IMR-90 (cell line): ENCODE data around the gene ETV7. TPM values are rescaled to one million over a fixed set of nuclear protein-coding genes. Genes with fewer than 3 reads are reported as not detected.
A peak's percentile ranks its signal among the peaks of the same experiment; 100 is the strongest.

ENCODE experiments used
- ATAC-seq: fragments of 200-7000 bp; cut with Tn5 transposase; 2 replicates; pipeline ENCODE4 v1.9.1; 2020; ENCODE audit warnings: low read depth, mild to moderate bottlenecking, moderate library complexity
- BruUV-seq: library from RNA; stranded (reverse); fragments of 400-500 nt; replicated peaks from 2 replicates; lab custom pipeline; 2021; lab: Mats Ljungman, UMichigan
- CTCF ChIA-PET: fragments of 300-600 bp; formaldehyde crosslinking; extraction: SDS; loops from one replicate; lab custom pipeline; 2021; ENCODE audit warnings: antibody characterized with exemption; lab: Yijun Ruan, JAX
- POLR2A ChIA-PET: fragments of 300-600 bp; sonication (Branson Sonifier 250); formaldehyde crosslinking; loops from one replicate; lab custom pipeline; 2022; ENCODE audit warnings: antibody characterized with exemption; ENCODE audit not compliant: unreplicated experiment; lab: Charles Lee
- DNase-seq: peaks from one replicate; pipeline ENCODE4 v3.0.0; 2013
- H2AFZ ChIP-seq: replicated peaks from 2 replicates; pipeline ENCODE3; 2013; ENCODE audit warnings: low read length, mild to moderate bottlenecking; ENCODE audit not compliant: poor library complexity
- H2AK5ac ChIP-seq: 2 replicates; pipeline ENCODE4 v1.6.1; 2013; ENCODE audit warnings: low read depth, low read length, inconsistent platforms
- H2AK9ac ChIP-seq: replicated peaks from 2 replicates; pipeline ENCODE3; 2013; ENCODE audit warnings: mild to moderate bottlenecking, low read depth, low read length, moderate library complexity; ENCODE audit not compliant: poor library complexity
- H2BK120ac ChIP-seq: 2 replicates; pipeline ENCODE4 v1.6.1; 2013; ENCODE audit warnings: low read depth, low read length, inconsistent platforms
- H2BK15ac ChIP-seq: 3 replicates; pipeline ENCODE4 v1.6.1; 2013; ENCODE audit warnings: low read depth, low read length, inconsistent platforms
- H2BK20ac ChIP-seq: 2 replicates; pipeline ENCODE4 v1.6.1; 2013; ENCODE audit warnings: low read depth, mild to moderate bottlenecking, inconsistent platforms, low read length, moderate library complexity
- H2BK5ac ChIP-seq: 2 replicates; pipeline ENCODE4 v1.6.1; 2013; ENCODE audit warnings: mild to moderate bottlenecking, low read depth, low read length, inconsistent platforms; ENCODE audit not compliant: poor library complexity, severe bottlenecking
- H3K14ac ChIP-seq: replicated peaks from 2 replicates; pipeline ENCODE4 v1.6.1; 2013; ENCODE audit warnings: low read depth, low read length, inconsistent platforms
- H3K18ac ChIP-seq: 2 replicates; pipeline ENCODE4 v1.6.1; 2013; ENCODE audit warnings: low read depth, low read length, control low read depth
- H3K23ac ChIP-seq: 2 replicates; pipeline ENCODE4 v1.6.1; 2013; ENCODE audit warnings: low read depth, low read length, inconsistent platforms
- H3K27ac ChIP-seq: 2 replicates; pipeline ENCODE4 v1.5.1; 2013; ENCODE audit warnings: mild to moderate bottlenecking, control low read depth, low read length; ENCODE audit not compliant: insufficient read depth
- H3K27me3 ChIP-seq: 2 replicates; pipeline ENCODE4 v1.6.1; 2013; ENCODE audit warnings: low read length; ENCODE audit not compliant: control insufficient read depth, insufficient read depth
- H3K36me3 ChIP-seq: 2 replicates; pipeline ENCODE4 v1.6.1; 2013; ENCODE audit warnings: low read length, mixed read lengths; ENCODE audit not compliant: control insufficient read depth, insufficient read depth
- H3K4ac ChIP-seq: 2 replicates; pipeline ENCODE4 v1.6.1; 2013; ENCODE audit warnings: low read depth, low read length, inconsistent platforms
- H3K4me1 ChIP-seq: 2 replicates; pipeline ENCODE4 v1.6.1; 2013; ENCODE audit warnings: low read length, mixed read lengths; ENCODE audit not compliant: control insufficient read depth, insufficient read depth
- H3K4me2 ChIP-seq: 2 replicates; pipeline ENCODE4 v1.6.1; 2013; ENCODE audit warnings: low read depth, mild to moderate bottlenecking, control low read depth, low read length, moderate library complexity
- H3K4me3 ChIP-seq: 2 replicates; pipeline ENCODE4 v1.5.1; 2013; ENCODE audit warnings: low read depth, mild to moderate bottlenecking, control low read depth, low read length, moderate library complexity; ENCODE audit not compliant: insufficient read depth
- H3K56ac ChIP-seq: 2 replicates; pipeline ENCODE4 v1.6.1; 2013; ENCODE audit warnings: low read length, inconsistent platforms; ENCODE audit not compliant: insufficient read depth; ENCODE audit errors: extremely low read depth
- H3K79me1 ChIP-seq, 2 experiments: 2 replicates each; pipeline ENCODE4 v1.6.1; 2013; ENCODE audit warnings: low read length in 2 of 2, inconsistent platforms in 1 of 2, low read depth in 1 of 2
- H3K9ac ChIP-seq: 2 replicates; pipeline ENCODE4 v1.6.1; 2013; ENCODE audit warnings: low read depth, low read length, control low read depth
- H3K9me1 ChIP-seq: 2 replicates; pipeline ENCODE4 v1.6.1; 2013; ENCODE audit warnings: low read length, inconsistent platforms; ENCODE audit not compliant: insufficient read depth
- H3K9me3 ChIP-seq: 2 replicates; pipeline ENCODE4 v1.6.1; 2013; ENCODE audit warnings: low read length; ENCODE audit not compliant: control insufficient read depth, insufficient read depth
- H4K20me1 ChIP-seq: 2 replicates; pipeline ENCODE4 v1.6.1; 2013; ENCODE audit warnings: low read length, inconsistent platforms; ENCODE audit not compliant: insufficient read depth
- H4K5ac ChIP-seq: 2 replicates; pipeline ENCODE4 v1.6.1; 2013; ENCODE audit warnings: mild to moderate bottlenecking, low read depth, low read length, control low read depth
- H4K8ac ChIP-seq, 2 experiments: 2 replicates each; pipeline ENCODE4 v1.6.1; 2013; ENCODE audit warnings: low read depth in 2 of 2, low read length in 2 of 2, control low read depth in 1 of 2, inconsistent platforms in 1 of 2
- H4K91ac ChIP-seq: 2 replicates; pipeline ENCODE4 v1.6.1; 2013; ENCODE audit warnings: low read depth, low read length, inconsistent platforms; ENCODE audit not compliant: insufficient read depth
- CEBPB ChIP-seq: IDR thresholded peaks from 2 replicates; pipeline ENCODE4 v1.6.1; 2012; ENCODE audit warnings: low read depth, low read length, improper control_type of control experiment
- CHD1 ChIP-seq: IDR thresholded peaks from 2 replicates; pipeline ENCODE4 v1.6.1; 2012; ENCODE audit warnings: low read depth, low read length, improper control_type of control experiment
- CTCF ChIP-seq: conservative IDR thresholded peaks from 2 replicates; pipeline ENCODE4 v1.5.1; 2012; ENCODE audit warnings: mild to moderate bottlenecking, low read depth, low read length, improper control_type of control experiment
- FOS ChIP-seq: fragments of 150-350 bp; IDR thresholded peaks from 2 replicates; pipeline ENCODE4 v1.6.1; 2016; ENCODE audit warnings: low read depth, low read length
- MAFK ChIP-seq: IDR thresholded peaks from 2 replicates; pipeline ENCODE4 v1.6.1; 2012; ENCODE audit warnings: low read depth, low read length, improper control_type of control experiment
- MAZ ChIP-seq: IDR thresholded peaks from 2 replicates; pipeline ENCODE4 v1.6.1; 2012; ENCODE audit warnings: low read depth, mild to moderate bottlenecking, low read length, improper control_type of control experiment, moderate library complexity, borderline replicate concordance
- MXI1 ChIP-seq: IDR thresholded peaks from 2 replicates; pipeline ENCODE4 v1.6.1; 2012; ENCODE audit warnings: low read depth, mild to moderate bottlenecking, low read length, moderate library complexity, borderline replicate concordance
- NFE2L2 ChIP-seq: fragments of 150-350 bp; IDR thresholded peaks from 2 replicates; pipeline ENCODE4 v1.6.1; 2016; ENCODE audit warnings: low read depth, mild to moderate bottlenecking, low read length
- POLR2A ChIP-seq: IDR thresholded peaks from 2 replicates; pipeline ENCODE4 v1.6.1; 2012; ENCODE audit warnings: mild to moderate bottlenecking, low read depth, low read length
- RAD21 ChIP-seq: IDR thresholded peaks from 2 replicates; pipeline ENCODE4 v1.6.1; 2012; ENCODE audit warnings: low read length, improper control_type of control experiment
- RCOR1 ChIP-seq: IDR thresholded peaks from 2 replicates; pipeline ENCODE4 v1.6.1; 2012; ENCODE audit warnings: mild to moderate bottlenecking, low read length, improper control_type of control experiment; ENCODE audit not compliant: insufficient replicate concordance
- RFX5 ChIP-seq: IDR thresholded peaks from 2 replicates; pipeline ENCODE4 v1.8.0; 2012; ENCODE audit warnings: low read depth, mild to moderate bottlenecking, low read length, moderate library complexity
- SMC3 ChIP-seq: fragments of 150-350 bp; IDR thresholded peaks from 2 replicates; pipeline ENCODE4 v1.6.1; 2016; ENCODE audit warnings: low read depth, mild to moderate bottlenecking, antibody characterized with exemption, low read length, moderate library complexity
- WGBS, 2 experiments: methylation state at CpG; one replicate each; pipeline versions ENCODE4 v1.1.5 to v1.1.7; 2013; ENCODE audit warnings: missing lambda C conversion rate in 2 of 2; ENCODE audit not compliant: insufficient read length in 1 of 2; ENCODE audit errors: extremely low coverage in 2 of 2; 5-methylcytosine and 5-hydroxymethylcytosine counted together
- dilution Hi-C: fragments of 300-500 bp; cut with HindIII; formaldehyde crosslinking; loops from one replicate; pipeline ENCODE4 v1.14.3; 2018; ENCODE audit warnings: low sequenced_read_pairs; ENCODE audit not compliant: unreplicated experiment
- in situ Hi-C: fragments of 300-500 bp; cut with MboI; formaldehyde crosslinking; loops from 3 replicates; pipeline ENCODE4 v1.14.3; 2019; ENCODE audit warnings: low sequenced_read_pairs, inconsistent platforms, mixed read lengths
- intact Hi-C: fragments of 100-400 bp; cut with micrococcal nuclease; formaldehyde crosslinking; loops from 2 replicates; pipeline ENCODE4 v1.10.0; 2022
- polyA plus RNA-seq, 3 experiments: library from polyadenylated mRNA; depleted of rRNA; stranded (reverse); fragments of >200 nt; gene quantifications; 2 replicates each; pipeline ENCODE4 v1.2.3, GENCODE V29; 2012; ENCODE audit warnings: low replicate concordance in 1 of 3
- total RNA-seq: library from RNA; depleted of rRNA; stranded (reverse); fragments of >200 nt; gene quantifications from 2 replicates; pipeline ENCODE4 v1.2.3, GENCODE V29; 2012
- TF ChIP-seq, protein P1 (sequence below): fragments of 150-350 bp; IDR thresholded peaks from 2 replicates; pipeline ENCODE4 v1.6.1; 2017; ENCODE audit warnings: mild to moderate bottlenecking, antibody characterized with exemption, low read length, low read depth

ETV7 gene
- total and polyA plus RNA-seq, 2 of the 4 experiments (the other 2 are of a cell fraction), result 0.17 to 0.18 TPM

DNA sequence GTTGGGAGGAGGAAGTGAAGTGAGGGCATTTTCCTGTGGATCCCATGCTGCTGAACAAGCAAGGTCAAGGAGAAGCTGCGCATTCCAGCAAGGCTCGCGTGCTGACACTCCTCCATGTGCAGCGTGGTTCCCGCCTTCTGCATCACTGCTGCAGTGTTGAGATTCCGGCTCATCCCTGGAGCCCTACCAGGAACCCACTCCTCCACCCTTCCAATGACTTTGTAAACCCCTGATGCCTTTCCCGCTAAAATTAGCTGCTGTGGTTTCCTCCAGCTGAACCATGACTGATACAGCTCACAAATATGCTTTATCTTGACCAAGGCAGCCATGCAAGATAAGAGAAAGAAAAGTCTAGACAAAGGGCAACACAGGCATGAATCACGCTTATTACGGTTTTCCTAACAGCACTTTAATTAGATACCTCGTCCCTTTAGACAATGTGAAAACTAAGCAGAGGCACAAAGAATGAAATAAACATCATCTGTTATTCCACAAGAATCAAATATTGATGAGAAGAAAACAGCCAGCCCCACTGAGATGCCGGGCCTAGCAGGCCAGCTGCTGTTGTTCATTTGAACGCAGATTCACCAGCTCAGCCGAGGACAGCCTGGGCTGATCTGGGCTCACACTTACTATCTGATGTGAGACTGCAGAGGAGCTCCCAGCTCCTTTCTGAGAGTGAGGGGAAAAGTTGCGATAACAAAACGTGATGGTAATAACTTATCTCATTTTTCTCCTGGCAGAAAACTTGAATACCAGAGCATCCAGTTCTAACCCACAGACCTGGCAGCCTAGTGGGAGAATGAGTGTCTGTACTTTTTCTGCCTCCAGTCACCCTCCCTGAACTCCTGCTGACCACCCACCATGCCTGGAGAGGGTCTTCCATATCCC, 36.5 kb downstream of the ETV7 start:
- dilution Hi-C loops, result no loop called here
- peaks cover 3% of the 10 kb centered on the region; the same call in 1 of the 2 replicates for H3K9me1 ChIP-seq
- H4K20me1 ChIP-seq, result peaks cover 4% of the 10 kb centered on the region; the same call in 1 of the 2 replicates
- peak overlapping the region; percentile 2 for H2BK5ac ChIP-seq
- no peaks in the 10 kb centered on the region for H3K36me3 ChIP-seq
- ATAC-seq (peak; percentile 92), DNase-seq (peak; percentile 92)
- H3K4ac ChIP-seq, result peak overlapping the region; percentile 15; the same call in 1 of the 2 replicates
- H2BK20ac ChIP-seq, result peak overlapping the region; percentile 10; the same call in 1 of the 2 replicates
- no peaks in the 10 kb centered on the region for H3K79me1 ChIP-seq
- no TSS peak for BruUV-seq
- peak overlapping the region; percentile 10 for H3K4me2 ChIP-seq
- H2BK15ac ChIP-seq, result no peak overlapping the region
- H4K91ac ChIP-seq, result no peak overlapping the region
- H3K9me3 ChIP-seq, result no peaks in the 10 kb centered on the region
- peak overlapping the region; percentile 30 for H2BK120ac ChIP-seq
- in situ Hi-C loops, result no loop called here
- H4K8ac ChIP-seq, result peak overlapping the region in 1 of 2 experiments; percentile 38; a peak in 2 of 4 replicates
- 23% methylated on average over 7 of the region's 15 CpGs; no CpG with 5 or more reads in 1 of the 2 experiments for WGBS, 2 experiments
- peak overlapping the region; percentile 36; the same call in 1 of the 2 replicates for H2AK5ac ChIP-seq
- H3K4me3 ChIP-seq, result no peak overlapping the region
- no peak overlapping the region for H4K5ac ChIP-seq
- no peak overlapping the region for H3K27ac ChIP-seq
- intact Hi-C loops, result no loop called here
- peak overlapping the region; percentile 1 for H2AFZ ChIP-seq
- H3K14ac ChIP-seq, result peak overlapping the region; percentile 15; the same call in 1 of the 2 replicates
- peaks cover 2% of the 10 kb centered on the region; the same call in 1 of the 2 replicates for H3K27me3 ChIP-seq
- H3K56ac ChIP-seq, result no peak overlapping the region
- H3K18ac ChIP-seq, result 0 out of 2 replicates have a peak overlapping the region, but pooled peaks have one; percentile 2
- H3K4me1 ChIP-seq, result peaks cover 11% of the 10 kb centered on the region
- H2AK9ac ChIP-seq, result peak overlapping the region; percentile 6
- POLR2A ChIA-PET, result interaction anchor here (0.6 kb wide), 1 partner anchor 46 kb away, joined by 11 read pairs; no protein-coding TSS in a partner anchor
- CTCF ChIA-PET, result interaction anchor here (0.6 to 2.9 kb wide), 2 partner anchors 10 to 327 kb away, joined by 5 to 22 read pairs; no protein-coding TSS in a partner anchor
- peak overlapping the region; percentile 36; the same call in 1 of the 2 replicates for H3K23ac ChIP-seq
- no peak overlapping the region for H3K9ac ChIP-seq
- TF ChIP-seq CEBPB, result no peak; the same call in 1 of the 2 replicates
- TF ChIP-seq, protein P1, sequence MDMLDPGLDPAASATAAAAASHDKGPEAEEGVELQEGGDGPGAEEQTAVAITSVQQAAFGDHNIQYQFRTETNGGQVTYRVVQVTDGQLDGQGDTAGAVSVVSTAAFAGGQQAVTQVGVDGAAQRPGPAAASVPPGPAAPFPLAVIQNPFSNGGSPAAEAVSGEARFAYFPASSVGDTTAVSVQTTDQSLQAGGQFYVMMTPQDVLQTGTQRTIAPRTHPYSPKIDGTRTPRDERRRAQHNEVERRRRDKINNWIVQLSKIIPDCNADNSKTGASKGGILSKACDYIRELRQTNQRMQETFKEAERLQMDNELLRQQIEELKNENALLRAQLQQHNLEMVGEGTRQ, result 0 out of 2 replicates have a peak, but pooled peaks have one; percentile 13
- no peak for TF ChIP-seq CHD1
- no peak for TF ChIP-seq MAZ
- no peak for TF ChIP-seq RFX5
- no peak; the same call in 1 of the 2 replicates for TF ChIP-seq NFE2L2
- no peak for TF ChIP-seq POLR2A
- no peak for TF ChIP-seq RCOR1
- TF ChIP-seq SMC3, result no peak
- TF ChIP-seq MAFK, result no peak
- no peak for TF ChIP-seq RAD21
- TF ChIP-seq CTCF, result no peak
- peak; percentile 75; the same call in 1 of the 2 replicates for TF ChIP-seq MXI1
- TF ChIP-seq FOS, result peak; percentile 92
